GM19099 (cell line): ENCODE measurements around the gene SUGCT.

Experiments used
- POLR2A ChIP-seq: IDR thresholded peaks from 3 replicates; pipeline ENCODE4 v1.6.1; 2011; ENCODE audit warnings: low read depth; ENCODE audit not compliant: insufficient read length; ENCODE audit errors: extremely low read depth

SUGCT gene

DNA sequence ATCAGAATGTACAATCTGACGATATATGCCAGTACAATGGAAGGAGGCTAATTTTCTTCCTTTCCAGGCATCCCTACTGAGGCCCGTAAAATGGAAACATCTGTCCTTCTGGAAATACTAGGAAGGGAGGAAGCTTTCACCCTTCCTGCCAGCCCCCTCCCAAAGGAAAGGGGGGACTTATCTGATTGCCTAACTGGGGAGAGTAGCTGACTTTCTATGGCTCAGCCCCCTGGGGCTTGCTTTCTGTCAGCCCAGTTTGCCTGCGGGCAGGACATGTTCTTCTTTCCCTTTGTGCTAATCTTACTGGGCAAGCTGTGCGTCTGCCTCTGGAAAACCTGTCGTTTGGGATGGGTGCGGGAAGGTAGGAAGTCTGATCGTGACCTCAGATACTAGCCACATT lies 508.9 kb downstream of the SUGCT start:
- TF ChIP-seq POLR2A, result no peak

DNA sequence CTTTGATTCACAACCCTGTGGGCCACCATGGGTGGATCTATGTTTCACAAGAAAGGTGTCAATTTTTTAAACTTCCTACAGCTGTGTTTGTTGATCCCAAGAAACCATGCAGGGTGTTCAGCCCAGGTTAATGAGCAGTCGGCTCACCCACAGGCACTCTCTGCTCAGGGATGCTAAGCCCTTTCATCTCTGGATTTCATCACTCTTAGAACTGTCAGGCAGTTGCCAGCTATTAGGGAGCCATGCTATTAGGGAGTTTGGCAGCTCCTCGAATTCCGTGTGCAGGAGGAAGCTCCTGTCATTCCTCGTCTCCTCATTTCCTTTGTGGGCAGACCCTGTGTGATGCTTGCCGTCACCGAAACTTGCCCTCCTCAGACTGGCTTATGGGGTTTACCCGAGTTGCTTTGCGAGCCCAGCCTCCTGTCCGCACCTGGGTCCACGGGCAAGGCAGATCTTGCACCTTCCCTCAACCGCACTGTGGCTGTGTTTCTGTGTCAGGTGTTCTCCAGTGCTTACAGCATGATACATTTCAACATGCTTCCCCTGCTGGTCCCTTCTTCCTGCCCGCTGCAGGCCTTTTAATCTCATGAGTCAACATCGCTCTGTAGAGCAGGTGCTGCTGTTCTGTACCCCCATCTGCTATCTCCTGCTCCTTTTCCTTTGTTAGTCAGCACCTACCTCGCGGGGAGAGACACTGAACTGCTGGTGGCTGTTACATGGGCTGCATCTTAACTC lies 509.8 kb downstream of the SUGCT start:
- TF ChIP-seq POLR2A, result no peak

DNA sequence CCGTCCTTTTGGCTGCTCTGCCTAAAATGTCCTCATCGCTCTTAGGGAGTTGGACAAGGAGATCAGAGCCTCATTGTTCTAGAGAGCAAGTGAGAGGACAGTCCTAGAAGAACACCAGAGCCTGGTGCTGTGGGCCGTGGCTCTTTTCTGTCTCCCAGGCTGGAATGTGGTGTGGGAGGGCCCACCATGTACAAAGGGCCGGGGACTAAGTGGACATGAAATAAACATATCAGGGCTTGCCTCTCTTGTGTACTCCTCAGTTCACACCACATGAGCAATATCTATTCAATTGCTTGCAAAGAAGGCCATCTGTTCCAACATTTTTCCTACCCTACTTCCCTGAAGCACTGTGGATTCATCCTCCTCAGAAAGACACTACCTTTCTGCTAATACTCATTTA lies 510.4 kb downstream of the SUGCT start:
- no peak for TF ChIP-seq POLR2A

DNA sequence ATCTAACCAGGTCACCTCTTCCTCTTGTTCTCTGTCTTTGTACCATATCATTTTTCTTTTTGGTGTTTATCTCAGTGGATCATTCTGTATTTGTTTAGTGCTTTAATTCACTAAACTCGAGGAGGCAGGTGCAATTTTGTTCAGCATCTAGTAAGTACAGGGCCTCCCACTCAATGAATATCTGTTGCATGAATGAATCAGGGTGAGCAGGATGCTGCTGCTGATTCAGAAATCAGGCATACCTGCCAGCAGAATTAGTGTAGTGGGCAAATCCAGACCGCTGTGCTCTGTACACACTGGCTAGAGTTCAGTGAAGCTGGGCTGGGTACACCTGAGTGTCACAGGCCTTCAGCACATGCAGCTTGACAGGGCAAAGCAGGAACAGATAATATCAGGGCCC lies 511.9 kb downstream of the SUGCT start:
- no peak for TF ChIP-seq POLR2A

DNA sequence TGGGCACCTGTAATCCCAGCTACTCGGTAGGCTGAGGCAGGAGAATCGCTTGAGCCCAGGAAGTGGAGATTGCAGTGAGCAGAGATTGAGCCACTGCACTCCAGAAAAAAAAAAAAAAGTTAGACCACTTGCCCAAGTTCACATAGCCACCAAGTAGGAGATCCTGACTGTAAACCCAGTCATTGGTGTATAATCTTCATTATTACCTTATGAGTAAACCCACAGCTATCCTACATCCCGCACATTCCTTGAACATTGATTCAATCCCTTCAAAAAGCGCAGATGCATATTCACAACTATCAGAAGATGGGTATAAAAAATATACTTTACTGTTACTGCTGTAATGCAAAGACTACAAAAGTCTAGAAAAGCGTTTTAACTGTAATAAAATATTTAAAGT lies 512.9 kb downstream of the SUGCT start:
- no peak for TF ChIP-seq POLR2A

DNA sequence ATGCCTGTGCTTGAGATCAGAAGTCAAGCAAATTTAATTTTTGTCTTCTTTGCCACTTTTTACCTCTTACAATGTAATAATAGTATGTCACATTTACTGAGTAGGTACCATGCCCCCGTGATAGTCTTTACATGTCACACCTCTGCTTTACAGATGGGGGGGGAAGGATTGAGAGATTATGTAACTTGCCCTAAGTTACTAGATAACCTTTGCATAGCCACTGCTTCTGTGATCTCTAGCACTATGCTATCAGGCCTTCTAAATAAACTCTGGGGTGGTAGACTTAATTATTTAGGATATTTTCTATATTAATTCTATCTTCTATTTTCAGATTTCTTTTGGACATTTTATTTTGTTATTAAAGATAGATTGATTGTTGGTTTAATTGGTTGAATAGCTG lies 514.4 kb downstream of the SUGCT start:
- TF ChIP-seq POLR2A, result no peak

DNA sequence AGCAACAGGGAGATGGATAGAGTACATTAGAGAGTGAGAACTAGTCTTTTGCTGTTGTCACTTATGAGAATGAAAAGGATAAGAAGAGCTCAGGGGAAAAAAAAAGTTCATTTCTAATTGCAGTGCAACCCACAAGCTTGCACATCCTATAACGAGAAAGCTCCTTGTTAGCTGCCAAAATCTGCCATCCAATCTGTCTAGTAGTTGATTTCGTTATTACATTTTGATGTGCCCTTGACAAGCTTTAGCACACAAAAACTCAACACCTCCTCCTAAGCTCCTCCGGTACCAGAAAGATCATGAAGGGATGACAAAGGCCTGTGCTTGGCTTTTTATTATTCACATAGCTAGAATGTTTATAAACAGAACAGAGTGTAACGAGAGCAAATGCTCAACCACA lies 519.4 kb downstream of the SUGCT start:
- TF ChIP-seq POLR2A, result no peak

DNA sequence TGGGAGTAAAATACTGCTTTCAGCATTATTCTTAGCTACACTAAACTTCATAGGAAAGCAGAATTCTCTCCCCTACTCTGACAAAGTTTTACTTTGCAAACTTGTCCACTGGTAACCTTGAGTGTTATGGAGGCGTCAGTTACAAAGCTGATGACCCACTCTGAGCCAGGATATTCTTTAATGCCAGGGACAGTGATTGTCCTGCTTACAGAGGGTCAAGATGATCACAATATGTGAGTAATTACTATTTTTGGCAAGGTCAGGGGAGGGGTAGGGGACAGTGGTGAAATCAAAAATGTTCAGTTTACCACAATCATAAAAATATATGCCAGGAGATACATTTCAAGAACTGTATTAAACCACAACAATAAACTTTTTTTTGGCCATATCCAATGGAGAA lies 520.6 kb downstream of the SUGCT start:
- TF ChIP-seq POLR2A, result no peak

DNA sequence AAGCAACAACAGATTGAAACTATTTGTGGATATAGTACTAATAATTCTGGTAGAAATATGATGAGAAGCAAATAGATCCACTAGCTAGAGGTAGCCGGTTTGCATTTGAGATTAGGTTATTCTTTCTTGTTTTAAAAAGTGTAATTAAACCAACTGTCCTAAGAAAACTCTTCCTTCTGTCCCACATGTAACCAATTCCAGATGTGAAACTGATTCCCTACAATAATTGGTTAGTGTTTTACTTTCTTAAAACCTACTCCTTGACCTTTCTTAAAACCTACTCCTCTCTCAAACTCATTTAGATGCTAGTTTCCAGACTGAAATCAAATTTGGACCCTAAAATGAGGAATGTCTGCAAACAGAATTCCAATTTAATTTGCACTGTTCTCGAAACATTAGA lies 521.5 kb downstream of the SUGCT start:
- TF ChIP-seq POLR2A, result no peak

DNA sequence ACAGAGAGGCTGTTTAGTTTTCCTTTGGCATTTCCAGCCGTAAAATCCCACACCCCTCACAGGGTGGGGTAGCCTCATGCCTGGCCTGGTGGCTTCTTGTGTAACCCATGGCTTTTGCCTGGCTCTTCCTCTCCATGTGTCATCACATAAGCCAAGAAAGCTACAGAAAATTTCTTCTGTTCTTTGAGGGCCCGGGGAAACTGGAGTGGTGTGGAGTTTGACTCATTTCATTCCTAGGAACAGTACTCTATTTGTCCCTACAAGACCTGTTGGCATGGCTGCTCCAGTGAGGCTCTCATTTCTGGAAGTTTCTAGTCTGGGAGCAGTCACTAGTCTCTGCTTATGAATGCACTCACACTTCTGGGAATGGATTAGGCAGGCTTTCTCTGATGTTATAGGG lies 523.9 kb downstream of the SUGCT start:
- no peak for TF ChIP-seq POLR2A

DNA sequence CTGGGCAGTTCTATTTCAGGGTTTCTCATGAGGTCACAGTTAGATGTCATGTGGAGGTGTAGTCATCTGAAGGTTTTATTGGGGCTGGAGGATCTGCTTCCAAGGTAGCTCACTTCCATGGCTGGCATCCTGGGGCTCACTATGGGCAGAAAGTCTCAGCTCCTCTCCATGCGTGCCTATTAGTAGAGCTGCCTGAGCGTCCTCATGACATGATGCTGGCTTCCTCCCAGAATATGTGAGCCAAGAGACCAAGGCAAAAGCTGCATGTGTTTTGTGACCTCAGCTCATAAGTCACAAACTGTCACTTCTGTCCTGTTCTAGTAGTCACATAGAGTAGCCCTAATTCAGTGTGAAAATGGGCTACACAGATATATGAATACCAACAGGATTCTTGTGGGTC lies 524.4 kb downstream of the SUGCT start:
- no peak for TF ChIP-seq POLR2A

DNA sequence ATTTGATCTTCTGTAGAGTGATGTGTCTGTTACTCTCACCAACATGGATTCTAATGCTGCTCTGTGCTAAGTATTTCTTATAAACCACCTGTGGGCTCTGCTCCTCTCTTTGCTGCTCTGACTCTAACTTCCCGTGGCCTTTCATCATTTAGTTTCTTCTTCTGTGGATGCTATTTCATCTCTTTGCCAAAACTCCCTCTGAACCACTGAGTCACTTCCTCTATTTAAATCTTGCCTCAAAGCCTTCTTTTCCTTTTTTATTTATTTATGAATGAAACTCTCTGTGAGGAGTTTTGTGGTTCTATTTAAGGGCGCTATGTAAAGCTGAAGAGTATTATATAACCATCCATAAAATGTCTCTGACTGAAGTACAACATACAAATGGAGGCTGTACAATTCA lies 538.5 kb downstream of the SUGCT start:
- no peak for TF ChIP-seq POLR2A

DNA sequence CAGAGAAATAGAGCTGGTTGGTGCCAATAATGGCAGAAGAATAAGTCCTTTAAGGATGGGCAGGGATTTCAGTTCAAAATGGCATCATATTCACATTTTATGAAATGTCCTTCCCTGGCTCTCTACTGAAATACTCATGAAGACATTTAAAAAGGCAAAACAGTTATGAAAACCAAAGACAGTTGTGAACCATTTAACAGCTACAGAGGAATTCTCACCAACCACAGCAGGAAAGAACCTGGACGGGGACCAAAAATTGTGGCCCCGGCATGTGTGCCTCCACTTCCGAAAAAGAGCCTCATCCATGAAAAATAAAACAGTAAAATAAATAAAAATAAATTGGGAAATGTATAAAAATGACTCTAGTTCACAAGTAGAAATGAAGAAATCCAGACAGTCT lies 539.5 kb downstream of the SUGCT start:
- TF ChIP-seq POLR2A, result no peak

DNA sequence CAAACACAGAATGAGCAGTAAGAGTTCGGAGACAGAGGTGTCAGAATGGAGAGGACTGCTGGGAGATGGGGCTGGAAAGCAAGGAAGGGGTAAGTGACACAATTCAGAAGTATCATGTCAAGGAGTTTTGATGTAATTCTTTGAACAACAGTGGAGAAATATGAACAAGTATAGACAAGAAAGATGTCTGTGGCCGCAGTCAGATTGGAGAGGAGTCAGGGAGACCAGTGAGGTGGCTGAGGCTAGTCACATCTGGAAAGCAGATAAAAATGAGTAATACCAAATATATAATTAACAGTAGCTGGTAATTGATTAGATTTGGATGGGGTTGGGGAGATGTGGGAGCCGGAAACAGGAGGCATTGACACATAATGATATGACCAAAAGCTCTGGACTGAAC lies 540.9 kb downstream of the SUGCT start:
- no peak for TF ChIP-seq POLR2A

DNA sequence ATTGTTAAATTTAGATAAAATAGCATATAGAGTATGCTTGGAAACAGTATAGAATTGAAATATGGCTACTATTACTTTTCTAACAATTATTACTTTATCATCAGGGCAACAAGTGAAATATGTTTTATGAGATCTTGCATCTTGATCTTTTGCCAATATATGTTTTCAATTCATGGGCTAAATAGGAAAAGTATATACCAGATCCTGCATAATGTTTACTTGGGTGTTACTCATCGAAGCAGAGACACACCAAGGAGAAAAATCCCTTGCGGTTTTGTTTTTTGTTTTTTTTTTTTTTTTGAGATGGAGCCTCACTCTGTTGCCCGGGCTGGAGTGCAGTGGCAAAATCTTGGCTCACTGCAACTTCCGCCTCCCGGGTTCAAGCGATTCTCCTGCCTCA lies 541.4 kb downstream of the SUGCT start:
- TF ChIP-seq POLR2A, result no peak

DNA sequence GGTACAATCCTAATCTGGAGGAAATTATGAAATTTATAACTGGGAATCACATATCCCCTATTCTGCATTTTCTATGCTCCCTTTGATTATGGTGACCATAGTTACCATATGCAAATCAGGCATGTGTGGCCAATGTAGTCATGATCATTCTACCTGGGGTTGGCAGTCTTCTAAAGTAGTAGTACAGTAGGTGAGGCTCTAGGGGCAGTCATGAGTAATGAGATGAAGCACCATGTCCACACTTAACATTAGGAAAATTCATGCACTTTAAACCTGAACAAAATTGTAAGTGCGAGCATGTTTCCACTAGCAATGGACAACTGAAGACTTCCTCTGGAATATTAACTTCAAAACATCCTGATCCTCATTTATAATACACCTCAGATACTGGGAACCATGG lies 545.9 kb downstream of the SUGCT start:
- TF ChIP-seq POLR2A, result no peak

DNA sequence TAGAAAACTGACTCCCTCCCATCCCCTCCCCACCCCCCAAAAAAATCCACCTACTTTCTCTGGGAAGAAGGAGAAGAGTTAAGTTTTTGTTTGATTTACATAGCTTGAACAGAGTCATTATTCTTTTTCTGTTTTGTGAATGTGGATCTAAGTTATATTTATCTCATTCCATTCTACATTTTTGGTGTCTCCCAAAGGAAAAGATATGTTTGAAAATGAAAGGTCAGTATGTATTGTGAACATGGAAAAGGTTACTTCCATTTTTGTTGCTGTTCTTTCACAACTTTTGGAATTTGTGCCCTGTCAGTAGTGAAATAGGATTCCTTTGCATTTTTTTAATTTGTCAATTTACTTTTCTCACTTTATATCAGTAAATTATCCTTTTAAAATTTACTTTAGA lies 547.9 kb downstream of the SUGCT start:
- no peak for TF ChIP-seq POLR2A
